Endothelial cell of umbilical vein (primary cell): ENCODE data around the gene KCNQ5. TPM values are rescaled to one million over a fixed set of nuclear protein-coding genes. Genes with fewer than 3 reads are reported as not detected.

Source experiments
- BruUV-seq: library from RNA; stranded (reverse); fragments of 400-500 nt; replicated peaks from 2 replicates; lab custom pipeline; 2021; lab: Mats Ljungman, UMichigan
- CTCF ChIA-PET: fragments of 300-600, 350-600 bp; sonication (Branson Sonifier 250); formaldehyde crosslinking; loops from one replicate; lab custom pipeline; 2021; ENCODE audit warnings: antibody characterized with exemption, inconsistent platforms; lab: Charles Lee
- POLR2A ChIA-PET: fragments of 300-600, 350-600 bp; sonication (Branson Sonifier 250); formaldehyde crosslinking; loops from one replicate; lab custom pipeline; 2021; ENCODE audit warnings: antibody characterized with exemption, inconsistent platforms; lab: Charles Lee
- DNase-seq: peaks from one replicate; pipeline ENCODE4 v3.0.0-alpha.2; 2011; ENCODE audit warnings: low read depth, low spot score
- FAIRE-seq: peaks from 2 replicates; lab custom pipeline; 2011; peaks lifted over from hg19 to GRCh38; lab: Jason Lieb, UNC
- H2AFZ ChIP-seq: 2 replicates; pipeline ENCODE4 v1.6.0; 2012; ENCODE audit warnings: low read depth, low read length, control low read depth, inconsistent platforms
- H3K27ac ChIP-seq: 2 replicates; pipeline ENCODE4 v1.5.1; 2011; ENCODE audit warnings: low read depth, mild to moderate bottlenecking, control low read depth, low read length, moderate library complexity; ENCODE audit not compliant: insufficient read depth
- H3K27me3 ChIP-seq, 2 experiments: 2 replicates each; pipeline versions ENCODE4 v1.6.0 to v1.6.1; 2011; ENCODE audit warnings: low read length in 2 of 2, mixed read lengths in 1 of 2; ENCODE audit not compliant: control insufficient read depth in 2 of 2, insufficient read depth in 2 of 2
- H3K36me3 ChIP-seq, 2 experiments: 2 replicates in 1 of 2; 3 replicates in 1 of 2; pipeline ENCODE4 v1.5.1; 2011; ENCODE audit warnings: low read length in 2 of 2, mild to moderate bottlenecking in 1 of 2, moderate library complexity in 1 of 2; ENCODE audit not compliant: control insufficient read depth in 2 of 2, insufficient read depth in 2 of 2; ENCODE audit errors: extremely low read depth in 1 of 2
- H3K4me1 ChIP-seq: 3 replicates; pipeline ENCODE4 v1.5.1; 2011; ENCODE audit warnings: mild to moderate bottlenecking, low read length; ENCODE audit not compliant: control insufficient read depth, insufficient read depth; ENCODE audit errors: extremely low read depth
- H3K4me2 ChIP-seq: 2 replicates; pipeline ENCODE4 v1.6.1; 2011; ENCODE audit warnings: low read length, control low read depth, mixed read lengths; ENCODE audit not compliant: insufficient read depth
- H3K4me3 ChIP-seq, 3 experiments: fragments of 200-600 bp in 1 of 3; sonication (generic), shearing (Covaris generic) in 1 of 3; replicated peaks in 1 of 3; 2 replicates each; pipeline ENCODE4 v1.5.1; 2011 to 2016; ENCODE audit warnings: control low read depth in 3 of 3, low read length in 3 of 3, mild to moderate bottlenecking in 2 of 3, inconsistent platforms in 1 of 3, low read depth in 1 of 3, moderate library complexity in 1 of 3; ENCODE audit not compliant: insufficient read depth in 1 of 3
- H3K79me2 ChIP-seq: 2 replicates; pipeline ENCODE4 v1.6.0; 2012; ENCODE audit warnings: low read length, inconsistent platforms; ENCODE audit not compliant: control insufficient read depth, insufficient read depth
- H3K9ac ChIP-seq: replicated peaks from 2 replicates; pipeline ENCODE3; 2011; ENCODE audit warnings: low read length, control low read depth; ENCODE audit not compliant: insufficient read depth; ENCODE audit errors: extremely low read depth
- H3K9me1 ChIP-seq: replicated peaks from 3 replicates; pipeline ENCODE4 v1.6.0; 2011; ENCODE audit warnings: mild to moderate bottlenecking, low read length; ENCODE audit not compliant: control insufficient read depth, insufficient read depth; ENCODE audit errors: extremely low read depth
- H3K9me3 ChIP-seq: replicated peaks from 2 replicates; pipeline ENCODE4 v1.5.1; 2012; ENCODE audit warnings: low read length, inconsistent platforms; ENCODE audit not compliant: control insufficient read depth, insufficient read depth
- H4K20me1 ChIP-seq: replicated peaks from 2 replicates; pipeline ENCODE3; 2011; ENCODE audit warnings: mild to moderate bottlenecking, low read length; ENCODE audit not compliant: control insufficient read depth, insufficient read depth; ENCODE audit errors: extremely low read depth
- EZH2 ChIP-seq: IDR thresholded peaks from 2 replicates; pipeline ENCODE4 v1.6.1; 2012; ENCODE audit warnings: borderline replicate concordance, low read depth, mild to moderate bottlenecking, moderate library complexity, low read length, inconsistent platforms; ENCODE audit not compliant: severe bottlenecking
- FOS ChIP-seq: IDR thresholded peaks from 2 replicates; pipeline ENCODE4 v1.6.1; 2011; ENCODE audit warnings: mild to moderate bottlenecking, low read length, moderate library complexity, borderline replicate concordance; ENCODE audit not compliant: insufficient read depth
- GATA2 ChIP-seq: IDR thresholded peaks from 2 replicates; pipeline ENCODE4 v1.7.0; 2011; ENCODE audit warnings: low read depth, mild to moderate bottlenecking, moderate library complexity, mixed read lengths, low read length; ENCODE audit not compliant: insufficient read length, insufficient read depth
- JUN ChIP-seq: IDR thresholded peaks from 2 replicates; pipeline ENCODE4 v1.6.1; 2011; ENCODE audit warnings: borderline replicate concordance, low read depth; ENCODE audit not compliant: insufficient read length, insufficient read depth
- MYC ChIP-seq: IDR thresholded peaks from one replicate; pipeline ENCODE4 v1.6.1; 2011; ENCODE audit warnings: mild to moderate bottlenecking, low read depth, low read length
- POLR2A ChIP-seq: IDR thresholded peaks from 2 replicates; pipeline ENCODE4 v1.6.1; 2012; ENCODE audit warnings: low read depth, mild to moderate bottlenecking, control low read depth, low read length
- POLR2AphosphoS5 ChIP-seq: IDR thresholded peaks from 2 replicates; pipeline ENCODE4 v1.6.1; 2012; ENCODE audit warnings: low read depth, mild to moderate bottlenecking, control low read depth, low read length, moderate library complexity; ENCODE audit not compliant: insufficient read depth
- dilution Hi-C: fragments of 300-500 bp; cut with MboI; formaldehyde crosslinking; loops from one replicate; pipeline ENCODE4 v1.15.0; 2019; ENCODE audit warnings: low sequenced_read_pairs; ENCODE audit not compliant: extremely low pct_ligation_motif_present
- intact Hi-C: fragments of 100-400 bp; cut with micrococcal nuclease; formaldehyde crosslinking; loops from one replicate; pipeline ENCODE4 v1.10.0; 2022
- polyA plus RNA-seq, 4 experiments: library from polyadenylated mRNA; depleted of rRNA in 3 of 4; stranded (reverse) in 3 of 4; unstranded in 1 of 4; fragments of >200 nt; gene quantifications; 2 replicates each; pipeline versions ENCODE4 v1.2.1 to v1.2.3, GENCODE V29; 2011 to 2012; ENCODE audit warnings: missing spikeins in 1 of 4
- total RNA-seq: library from RNA; stranded (reverse); gene quantifications from 2 replicates; pipeline ENCODE4 v1.2.3, GENCODE V29; 2021
- TF ChIP-seq, protein P1 (sequence below): IDR thresholded peaks from 2 replicates; pipeline ENCODE4 v1.6.1; 2011; ENCODE audit not compliant: insufficient read depth, insufficient read length
- TF ChIP-seq, protein P2 (sequence below), 2 donors: IDR thresholded peaks; 1 replicate in 1 of 2; 2 replicates in 1 of 2; pipeline ENCODE4 v1.5.1; 2011; ENCODE audit warnings: low read length in 2 of 2, mild to moderate bottlenecking in 2 of 2, moderate library complexity in 2 of 2, control low read depth in 1 of 2, inconsistent platforms in 1 of 2, low read depth in 1 of 2; ENCODE audit not compliant: insufficient read depth in 1 of 2; ENCODE audit errors: extremely low read depth in 1 of 2

The KCNQ5 gene
- total and polyA plus RNA-seq, 2 donors (not counting 3 experiments of a cell fraction or from before 2014, with no cell fraction given), result 0.22 TPM; not detected in 1

- BruUV-seq, result no TSS peak
- Histone ChIP-seq H2AFZ (no peak overlapping the region), H3K4me3 (no peak overlapping the region), H4K20me1 (no peaks in the 10 kb centered on the region), H3K79me2 (no peaks in the 10 kb centered on the region), H3K4me1 (no peaks in the 10 kb centered on the region), H3K36me3 (no peaks in the 10 kb centered on the region), H3K9ac (no peak overlapping the region), H3K27ac (no peak overlapping the region), H3K4me2 (no peak overlapping the region), H3K9me3 (no peaks in the 10 kb centered on the region), H3K27me3 (no peaks in the 10 kb centered on the region), H3K9me1 (no peaks in the 10 kb centered on the region)
- TF ChIP-seq EZH2 (no peak), JUN (no peak), GATA2 (no peak), FOS (no peak), POLR2A (no peak), MYC (no peak), POLR2AphosphoS5 (no peak)
- TF ChIP-seq, protein P1, sequence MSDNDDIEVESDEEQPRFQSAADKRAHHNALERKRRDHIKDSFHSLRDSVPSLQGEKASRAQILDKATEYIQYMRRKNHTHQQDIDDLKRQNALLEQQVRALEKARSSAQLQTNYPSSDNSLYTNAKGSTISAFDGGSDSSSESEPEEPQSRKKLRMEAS, result no peak
- TF ChIP-seq, protein P2, sequence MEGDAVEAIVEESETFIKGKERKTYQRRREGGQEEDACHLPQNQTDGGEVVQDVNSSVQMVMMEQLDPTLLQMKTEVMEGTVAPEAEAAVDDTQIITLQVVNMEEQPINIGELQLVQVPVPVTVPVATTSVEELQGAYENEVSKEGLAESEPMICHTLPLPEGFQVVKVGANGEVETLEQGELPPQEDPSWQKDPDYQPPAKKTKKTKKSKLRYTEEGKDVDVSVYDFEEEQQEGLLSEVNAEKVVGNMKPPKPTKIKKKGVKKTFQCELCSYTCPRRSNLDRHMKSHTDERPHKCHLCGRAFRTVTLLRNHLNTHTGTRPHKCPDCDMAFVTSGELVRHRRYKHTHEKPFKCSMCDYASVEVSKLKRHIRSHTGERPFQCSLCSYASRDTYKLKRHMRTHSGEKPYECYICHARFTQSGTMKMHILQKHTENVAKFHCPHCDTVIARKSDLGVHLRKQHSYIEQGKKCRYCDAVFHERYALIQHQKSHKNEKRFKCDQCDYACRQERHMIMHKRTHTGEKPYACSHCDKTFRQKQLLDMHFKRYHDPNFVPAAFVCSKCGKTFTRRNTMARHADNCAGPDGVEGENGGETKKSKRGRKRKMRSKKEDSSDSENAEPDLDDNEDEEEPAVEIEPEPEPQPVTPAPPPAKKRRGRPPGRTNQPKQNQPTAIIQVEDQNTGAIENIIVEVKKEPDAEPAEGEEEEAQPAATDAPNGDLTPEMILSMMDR (IDR thresholded peaks at IDR 0.05; ENCODE audit: extremely low read depth in 1 of 2, insufficient read depth in 1 of 2, low read depth in 1 of 2, low read length in 2 of 2), result no peak
- DNase-seq (no peak), FAIRE-seq (no peak)
- POLR2A ChIA-PET, result no interaction called here
- intact Hi-C loops, result no loop called here
- dilution Hi-C loops, result no loop called here
- CTCF ChIA-PET, result interaction anchor here (1.3 kb wide), 1 partner anchor 28 kb away, joined by 4 read pairs; no protein-coding TSS in a partner anchor
Observed at GRCh38 chr6:73157870-73158269, 536.0 kb downstream of the KCNQ5 start.
